Gastroesophageal sphincter (tissue), 3 donors: ENCODE data around the gene CREBL2.

Experiments
- EP300 ChIP-seq: sonication (generic); formaldehyde crosslinking; IDR thresholded peaks from one replicate; pipeline ENCODE4 v1.6.1; 2017; ENCODE audit warnings: antibody characterized with exemption, mild to moderate bottlenecking
- POLR2A ChIP-seq, 2 donors: fragments of 450-650 bp; IDR thresholded peaks; one replicate each; pipeline ENCODE4 v1.6.1; 2017; ENCODE audit warnings: antibody characterized with exemption in 2 of 2, mild to moderate bottlenecking in 2 of 2, moderate library complexity in 1 of 2
- TF ChIP-seq, protein P1 (sequence below), 4 experiments: fragments of 200-600 bp in 2 of 4; fragments of 450-650 bp in 2 of 4; sonication (generic) in 1 of 4; IDR thresholded peaks; one replicate each; pipeline ENCODE4 v1.5.1; 2017 to 2019; ENCODE audit warnings: antibody characterized with exemption in 4 of 4, mild to moderate bottlenecking in 2 of 4, moderate library complexity in 2 of 4

- no peak for TF ChIP-seq POLR2A (IDR thresholded peaks at IDR 0.05)
- TF ChIP-seq, protein P1, sequence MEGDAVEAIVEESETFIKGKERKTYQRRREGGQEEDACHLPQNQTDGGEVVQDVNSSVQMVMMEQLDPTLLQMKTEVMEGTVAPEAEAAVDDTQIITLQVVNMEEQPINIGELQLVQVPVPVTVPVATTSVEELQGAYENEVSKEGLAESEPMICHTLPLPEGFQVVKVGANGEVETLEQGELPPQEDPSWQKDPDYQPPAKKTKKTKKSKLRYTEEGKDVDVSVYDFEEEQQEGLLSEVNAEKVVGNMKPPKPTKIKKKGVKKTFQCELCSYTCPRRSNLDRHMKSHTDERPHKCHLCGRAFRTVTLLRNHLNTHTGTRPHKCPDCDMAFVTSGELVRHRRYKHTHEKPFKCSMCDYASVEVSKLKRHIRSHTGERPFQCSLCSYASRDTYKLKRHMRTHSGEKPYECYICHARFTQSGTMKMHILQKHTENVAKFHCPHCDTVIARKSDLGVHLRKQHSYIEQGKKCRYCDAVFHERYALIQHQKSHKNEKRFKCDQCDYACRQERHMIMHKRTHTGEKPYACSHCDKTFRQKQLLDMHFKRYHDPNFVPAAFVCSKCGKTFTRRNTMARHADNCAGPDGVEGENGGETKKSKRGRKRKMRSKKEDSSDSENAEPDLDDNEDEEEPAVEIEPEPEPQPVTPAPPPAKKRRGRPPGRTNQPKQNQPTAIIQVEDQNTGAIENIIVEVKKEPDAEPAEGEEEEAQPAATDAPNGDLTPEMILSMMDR (IDR thresholded peaks at IDR 0.05): no peak
- no peak for TF ChIP-seq EP300
Observed at GRCh38 chr12:12684375-12685106, 72.9 kb downstream of the CREBL2 start.
